ENCODE data around the gene LOXL1.

LOXL1 gene

DNA sequence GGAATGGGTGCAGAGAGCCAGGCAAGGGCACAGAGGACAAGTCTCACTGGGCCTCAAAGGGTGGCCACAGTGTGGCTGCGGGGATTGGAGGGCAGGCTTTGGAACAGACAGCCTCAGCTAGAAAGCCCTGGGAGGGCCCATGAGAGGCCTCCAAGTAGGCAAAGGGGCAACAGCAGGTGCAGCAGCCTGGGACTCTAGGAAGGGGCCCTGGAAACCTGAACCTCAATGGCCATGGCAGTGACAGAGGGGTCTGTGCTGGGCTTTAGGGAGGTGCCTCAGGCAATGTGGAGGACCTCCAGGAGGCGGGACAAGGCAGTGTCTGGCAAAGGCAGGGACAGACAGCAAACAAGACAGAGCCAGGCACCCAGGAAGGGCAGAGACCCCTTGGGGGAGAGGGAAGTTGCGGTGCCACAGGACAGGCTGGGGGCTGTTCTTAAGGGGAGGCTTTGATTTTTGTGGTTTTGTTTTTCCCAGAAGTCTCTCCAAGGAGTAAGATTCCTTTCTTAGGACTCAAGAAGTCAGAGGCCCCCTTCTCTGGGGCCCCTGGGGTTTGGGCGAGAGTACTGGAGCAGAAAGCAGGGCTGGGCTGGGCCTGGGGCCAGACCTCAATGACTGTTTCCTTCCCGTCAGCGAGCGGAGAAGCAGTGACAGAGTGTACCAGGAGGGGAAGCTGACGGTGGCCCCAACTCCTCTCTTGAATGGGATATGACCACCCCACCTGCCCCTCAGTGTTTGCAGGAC lies 56.1 kb downstream of the LOXL1 start:
- DNase-seq, result no peak

DNA sequence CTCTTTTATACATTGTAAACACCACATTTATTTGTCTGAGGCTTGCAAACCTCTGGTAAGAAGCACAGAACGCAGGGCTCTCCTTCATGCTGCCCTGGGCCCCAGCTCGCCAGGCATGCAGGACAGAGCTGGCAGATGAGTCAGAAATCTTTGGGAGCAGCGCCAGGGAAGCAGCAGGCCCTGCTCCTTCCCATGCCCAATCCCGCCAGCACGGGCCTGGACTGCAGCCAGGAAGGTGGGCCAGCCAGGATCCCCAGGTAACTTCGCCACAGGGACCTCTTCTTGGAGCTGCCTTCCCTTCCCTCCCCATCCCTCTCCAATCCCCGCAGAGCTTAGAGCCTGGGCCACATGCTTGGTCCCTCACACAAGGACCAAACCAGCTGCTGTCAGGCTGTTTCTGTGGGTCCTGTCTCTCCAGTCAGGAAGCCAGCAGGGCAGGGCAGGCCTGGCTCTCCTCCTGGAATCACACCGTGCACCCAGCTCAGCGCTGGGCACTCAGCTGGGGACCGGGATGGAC lies 57.0 kb downstream of the LOXL1 start:
- DNase-seq, result no peak

DNA sequence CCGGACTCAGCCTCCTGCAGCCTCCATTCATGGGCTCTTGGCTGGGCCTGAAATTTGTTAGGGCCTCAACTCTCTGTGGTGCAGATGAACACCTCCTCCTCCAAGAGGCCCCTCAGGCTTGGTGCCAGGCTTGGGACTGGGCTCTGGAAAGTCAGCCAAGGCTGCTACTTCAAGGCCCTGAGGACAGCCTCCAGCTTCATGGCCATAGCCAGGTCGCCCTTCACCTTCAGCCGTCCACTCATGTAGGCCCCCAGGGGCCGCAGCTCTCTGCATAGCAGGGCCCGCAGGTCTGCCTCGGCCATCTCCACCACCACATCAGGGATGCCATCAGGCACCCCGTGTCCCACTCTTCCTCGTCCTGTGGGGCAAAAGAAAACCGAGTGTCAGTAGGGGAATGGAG lies 57.5 kb downstream of the LOXL1 start:
- DNase-seq, result no peak

- DNase-seq, result no peak
These were observed 58.1 kb downstream of the LOXL1 start for GRCh38 chr15:73984208-73984979.

DNA sequence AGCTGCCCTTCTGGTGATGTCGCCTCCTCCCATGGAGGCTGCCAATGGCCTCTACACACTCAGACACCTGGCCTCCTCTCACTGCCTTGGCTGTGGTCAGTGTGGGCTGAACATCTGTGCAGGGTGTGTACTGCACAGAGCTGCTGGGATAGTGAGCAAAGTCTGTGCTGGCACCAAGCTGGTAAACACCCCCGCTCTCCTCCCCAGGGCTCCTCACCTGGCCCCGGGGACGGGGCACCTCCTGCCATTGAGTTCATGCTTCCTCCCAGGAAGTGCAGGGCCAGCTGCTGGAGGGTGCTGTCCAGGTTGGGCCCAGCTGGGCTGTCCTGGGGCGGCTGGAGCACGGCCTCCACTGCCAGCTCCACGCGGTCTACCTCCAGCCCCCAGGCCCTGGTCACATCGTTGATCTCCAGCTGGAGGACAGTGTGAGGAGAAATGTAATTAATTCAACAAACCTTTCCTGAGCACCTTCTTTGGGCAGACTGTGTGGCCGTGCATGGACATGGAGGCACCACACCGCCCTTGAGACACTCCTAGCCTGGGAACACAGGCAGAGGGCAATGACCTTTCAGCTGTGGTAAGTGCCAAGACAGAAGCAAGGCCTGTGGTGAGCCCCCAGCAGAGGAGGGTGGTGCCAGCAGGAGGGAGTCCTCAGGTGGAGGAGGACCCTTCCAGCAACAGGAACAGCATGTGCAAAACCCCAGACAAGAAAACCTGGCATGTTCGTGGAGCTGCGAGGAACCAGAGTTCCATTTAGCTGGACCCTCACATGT lies 59.0 kb downstream of the LOXL1 start:
- no peak for DNase-seq

GRCh38 chr15:73986055-73986775 lies 60.0 kb downstream of the LOXL1 start:
- no peak for DNase-seq

GRCh38 chr15:73986776-73987056 lies 60.5 kb downstream of the LOXL1 start:
- DNase-seq, result no peak

DNA sequence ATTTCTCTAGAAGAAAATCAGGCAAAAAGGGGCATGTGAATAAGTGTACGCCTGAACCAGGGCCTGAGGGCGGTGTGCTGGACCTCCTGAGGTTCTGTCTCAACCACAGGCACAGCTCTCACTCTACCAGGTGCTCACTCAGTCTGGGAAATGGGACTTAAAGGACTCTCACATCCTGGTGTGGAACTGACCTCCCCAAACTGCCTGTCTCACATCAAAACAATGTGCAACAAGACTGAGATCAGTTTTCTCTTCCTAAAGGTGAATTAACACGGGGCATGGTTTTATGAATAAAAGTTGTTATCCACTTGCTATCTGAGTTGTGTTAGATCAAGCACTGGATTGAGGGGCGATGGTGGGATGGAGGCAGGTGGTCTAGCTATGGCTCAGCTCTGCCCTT lies 61.0 kb downstream of the LOXL1 start:
- no peak for DNase-seq

DNA sequence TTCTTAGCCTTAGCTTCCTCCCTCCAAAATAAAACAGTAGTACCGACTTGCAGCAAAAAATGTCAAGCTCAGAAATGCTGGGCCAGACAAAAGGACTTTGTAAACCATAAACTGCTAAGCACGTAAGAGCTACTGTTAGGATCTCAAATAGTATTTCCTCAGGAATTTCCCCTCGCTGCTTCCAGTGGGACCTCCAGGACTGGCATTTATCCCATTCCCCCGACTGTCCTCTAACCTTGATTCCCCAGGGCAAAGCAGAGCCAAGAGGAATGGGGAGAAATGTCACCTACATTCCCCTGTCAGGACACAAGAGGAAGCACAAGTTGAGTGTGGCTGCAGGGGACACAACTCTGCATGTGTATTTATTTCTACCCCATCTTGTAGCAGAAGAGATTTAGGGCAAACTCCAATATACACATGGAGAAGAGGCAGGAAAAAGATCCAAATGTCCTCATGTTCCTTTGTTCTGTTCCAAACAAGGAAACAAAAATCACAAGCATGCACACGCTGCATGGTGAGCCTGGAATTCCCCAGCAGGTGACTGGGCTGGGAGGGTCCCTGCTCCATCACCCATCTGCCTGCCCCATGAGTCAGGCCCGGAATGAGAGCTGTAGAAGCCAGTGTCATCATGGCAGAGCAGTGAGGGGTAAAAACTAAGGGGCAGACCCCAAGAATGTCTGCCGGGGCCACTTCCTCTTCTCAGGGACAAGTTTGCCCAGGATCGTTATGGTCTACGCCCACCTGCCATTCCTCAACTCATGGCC lies 61.6 kb downstream of the LOXL1 start:
- no peak for DNase-seq

GRCh38 chr15:73988445-73988969 lies 62.2 kb downstream of the LOXL1 start:
- no peak for DNase-seq

GRCh38 chr15:73989001-73989798 lies 62.9 kb downstream of the LOXL1 start:
- no peak for DNase-seq

GRCh38 chr15:73990250-73991005 lies 64.2 kb downstream of the LOXL1 start:
- DNase-seq, result no peak

DNA sequence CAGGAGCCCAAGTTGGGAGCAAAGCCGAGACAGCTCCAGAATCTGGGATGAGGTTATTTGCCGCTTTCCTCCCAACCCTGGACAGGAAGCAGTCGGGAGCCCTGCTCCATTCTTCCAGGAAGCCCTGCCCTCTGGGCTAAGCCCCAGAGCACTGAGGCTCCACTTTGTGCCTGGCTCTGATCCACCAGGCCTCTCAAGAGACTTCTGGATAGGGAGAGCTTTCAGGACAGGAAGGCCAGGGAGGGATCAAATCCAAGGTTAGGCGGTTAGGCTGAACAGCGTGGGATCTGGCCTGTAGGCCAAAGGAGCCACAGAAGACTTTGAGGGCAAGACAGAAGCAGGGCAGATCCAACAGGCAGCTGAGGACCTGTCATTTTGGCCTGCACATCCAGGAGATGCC lies 65.0 kb downstream of the LOXL1 start:
- no peak for DNase-seq

- peak; percentile 41 for DNase-seq
These were observed 65.7 kb downstream of the LOXL1 start, which contains the start of gene STOML1 for GRCh38 chr15:73991726-73992593. Gene STOML1 (minus strand): TSS chr15:73992295. CDS start chr15:73992223, 72 bp downstream.

DNA sequence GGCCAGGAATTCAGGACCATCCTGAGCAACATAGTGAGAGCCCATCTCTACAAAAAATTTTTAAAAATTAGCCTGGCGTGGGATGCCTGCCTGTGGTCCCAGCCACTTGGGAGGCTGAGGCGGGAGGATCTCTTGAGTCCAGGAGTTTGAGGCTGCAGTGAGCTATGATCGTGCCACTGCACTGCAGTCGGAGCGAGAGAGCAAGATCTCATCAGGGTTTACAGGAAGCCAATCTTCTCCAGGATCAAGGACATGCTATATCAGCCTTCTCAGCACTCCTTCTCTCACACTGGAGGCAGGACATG lies 66.3 kb downstream of the LOXL1 start:
- DNase-seq, result no peak

- no peak for DNase-seq
These were observed 67.1 kb downstream of the LOXL1 start for GRCh38 chr15:73993211-73993994.

- DNase-seq, result peak; percentile 92
These were observed 68.2 kb downstream of the LOXL1 start, which contains the start of gene PML for GRCh38 chr15:73994413-73994883. Gene PML (plus strand): TSS chr15:73994716. CDS start chr15:73994813, 97 bp downstream.

All from NCI-H187 treated with DMSO at 0.1 percent for 48 hours (cell line).